GM18519 (cell line): Measurements from ENCODE around the gene IVL.
A peak's percentile ranks its signal among the peaks of the same experiment; 100 is the strongest.

ENCODE experiments used
- ATAC-seq: cut with Tn5 transposase; IDR thresholded peaks from one replicate; pipeline ENCODE4 v1.9.1; 2021; ENCODE audit warnings: mild to moderate bottlenecking, moderate library complexity; ENCODE audit not compliant: unreplicated experiment, low FRiP score

The IVL gene, protein sequence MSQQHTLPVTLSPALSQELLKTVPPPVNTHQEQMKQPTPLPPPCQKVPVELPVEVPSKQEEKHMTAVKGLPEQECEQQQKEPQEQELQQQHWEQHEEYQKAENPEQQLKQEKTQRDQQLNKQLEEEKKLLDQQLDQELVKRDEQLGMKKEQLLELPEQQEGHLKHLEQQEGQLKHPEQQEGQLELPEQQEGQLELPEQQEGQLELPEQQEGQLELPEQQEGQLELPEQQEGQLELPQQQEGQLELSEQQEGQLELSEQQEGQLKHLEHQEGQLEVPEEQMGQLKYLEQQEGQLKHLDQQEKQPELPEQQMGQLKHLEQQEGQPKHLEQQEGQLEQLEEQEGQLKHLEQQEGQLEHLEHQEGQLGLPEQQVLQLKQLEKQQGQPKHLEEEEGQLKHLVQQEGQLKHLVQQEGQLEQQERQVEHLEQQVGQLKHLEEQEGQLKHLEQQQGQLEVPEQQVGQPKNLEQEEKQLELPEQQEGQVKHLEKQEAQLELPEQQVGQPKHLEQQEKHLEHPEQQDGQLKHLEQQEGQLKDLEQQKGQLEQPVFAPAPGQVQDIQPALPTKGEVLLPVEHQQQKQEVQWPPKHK

GRCh38 chr1:152907686-152908601 is at the start of gene IVL:
Gene IVL, plus strand, starts transcription at chr1:152908546. Its CDS starts 1,252 bp downstream, at chr1:152909798.
- ATAC-seq: no peak

GRCh38 chr1:152859696-152860095 is 48.6 kb upstream of the IVL start, which contains the start of gene LCE7A:
Gene LCE7A, plus strand, starts transcription at chr1:152859996. Its CDS starts 702 bp downstream, at chr1:152860698.
- no peak for ATAC-seq

DNA sequence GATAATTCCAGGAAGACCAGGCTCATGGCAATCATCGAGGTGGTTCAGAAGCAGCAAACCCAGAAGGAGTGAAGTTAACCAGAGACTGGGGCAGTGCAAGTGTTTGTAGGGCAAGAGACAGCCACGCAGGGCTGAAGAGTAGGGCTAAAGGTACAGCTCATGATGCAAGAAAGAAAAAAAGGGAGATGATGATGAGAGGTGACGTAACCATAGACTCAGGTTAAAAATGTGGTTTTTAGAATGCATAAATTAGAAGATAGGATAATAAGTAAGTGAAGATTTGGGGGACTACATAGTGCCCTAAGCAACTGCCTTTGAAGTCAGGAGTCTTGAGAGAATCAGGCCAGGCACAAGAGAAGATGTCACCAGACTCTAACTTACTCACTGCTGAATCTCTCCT is 48.2 kb upstream of the IVL start:
- ATAC-seq: no peak

GRCh38 chr1:152861374-152861773 is 47.0 kb upstream of the IVL start:
- no peak for ATAC-seq

DNA sequence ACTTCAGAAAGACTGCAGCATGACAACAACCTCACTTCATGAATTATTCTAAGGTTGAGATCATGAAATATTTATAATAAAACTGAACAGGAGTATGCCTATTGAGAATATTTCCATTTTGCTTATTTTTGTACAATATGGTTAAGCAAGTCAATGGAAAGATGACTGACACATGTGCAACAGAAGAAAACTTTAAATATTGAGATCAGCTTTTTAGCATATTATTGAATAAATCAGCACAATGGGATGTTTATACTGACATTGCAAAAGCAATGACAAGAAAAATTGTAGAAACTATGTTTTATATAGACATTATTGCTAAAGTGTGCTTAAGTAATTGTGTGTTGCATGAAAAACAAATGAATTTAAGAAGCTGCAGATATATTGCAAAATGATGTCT is 43.9 kb upstream of the IVL start:
- no peak for ATAC-seq

DNA sequence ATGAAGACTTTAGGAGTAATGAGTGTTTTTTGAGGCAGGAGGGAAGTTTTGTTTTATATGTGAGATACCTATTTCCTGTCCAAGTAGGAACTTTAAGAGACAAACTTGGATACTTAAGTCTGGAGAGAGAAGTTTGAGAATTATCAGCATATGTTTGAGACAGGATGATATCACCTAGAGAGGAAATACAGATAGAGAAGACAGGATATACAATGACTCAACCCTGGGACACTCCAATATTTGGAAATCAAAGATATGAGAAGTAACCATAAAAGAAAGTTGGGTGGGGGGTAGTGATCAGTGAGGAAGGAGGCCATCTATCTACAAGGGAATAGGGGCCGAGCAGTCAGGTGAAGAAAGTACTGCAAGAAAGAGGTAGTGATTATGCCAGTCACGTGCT is 42.0 kb upstream of the IVL start:
- no peak for ATAC-seq

GRCh38 chr1:152869808-152870419 is 38.4 kb upstream of the IVL start:
- no peak for ATAC-seq

DNA sequence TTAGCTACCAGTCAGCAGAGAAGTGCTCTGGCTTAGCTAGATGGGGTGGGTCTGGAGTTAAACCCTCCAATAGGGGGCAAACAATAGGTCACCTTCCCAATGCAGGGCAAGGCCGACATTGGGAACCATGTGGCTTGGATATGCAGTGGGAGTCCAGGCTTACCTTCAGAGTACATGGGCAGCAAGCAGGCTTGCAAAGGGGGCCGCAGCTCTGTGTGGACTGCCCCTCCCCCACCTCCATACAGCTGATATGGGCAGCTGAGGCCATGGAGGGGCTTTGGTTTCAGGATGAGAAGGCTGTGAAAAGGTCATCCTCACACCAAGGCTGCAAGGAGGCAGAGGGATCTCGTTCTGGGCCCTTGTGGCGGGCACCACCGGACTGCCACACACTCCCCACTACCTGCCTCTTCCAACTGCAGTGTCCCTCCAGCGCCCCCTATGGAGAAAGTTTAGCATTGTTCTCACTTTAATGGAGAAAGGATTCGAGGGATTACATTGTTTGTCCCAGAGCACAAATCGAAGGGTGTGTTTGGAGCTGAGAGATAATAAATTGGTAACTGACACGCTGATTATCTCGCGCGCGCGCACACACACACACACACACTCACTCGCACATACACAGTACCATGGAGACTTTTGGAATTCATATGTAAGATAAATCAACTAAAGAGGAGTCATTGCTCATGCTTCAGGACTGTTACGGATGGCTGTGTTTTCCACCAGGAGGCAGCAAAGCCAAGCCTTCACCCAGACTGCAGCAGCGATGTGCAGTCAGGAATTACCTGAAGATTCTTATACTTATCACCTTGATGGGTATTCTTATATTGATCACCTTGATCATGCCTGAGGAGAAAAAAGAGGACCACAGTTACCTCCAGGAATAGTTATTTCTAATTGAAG is 37.3 kb upstream of the IVL start:
- no peak for ATAC-seq

DNA sequence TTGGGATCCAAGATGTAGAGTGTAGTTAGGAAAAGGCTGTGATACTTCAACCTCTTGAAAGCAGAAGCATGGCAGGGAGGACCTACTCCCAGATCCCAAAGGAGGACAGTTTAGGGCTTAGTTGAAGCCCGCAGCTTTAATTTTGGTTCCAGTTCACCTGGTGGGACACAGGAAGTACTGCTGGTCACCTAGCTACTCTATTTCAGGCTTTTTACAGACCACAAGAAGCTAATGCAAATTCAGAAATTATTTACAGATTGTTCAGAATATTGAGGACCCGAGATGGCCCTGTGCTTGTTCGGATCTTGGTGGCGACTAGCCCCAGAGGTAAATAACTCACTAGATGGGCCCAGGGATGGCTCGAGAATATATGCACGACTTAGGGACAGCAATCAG is 36.6 kb upstream of the IVL start:
- ATAC-seq: no peak

GRCh38 chr1:152873495-152873894 is 34.9 kb upstream of the IVL start:
- no peak for ATAC-seq

GRCh38 chr1:152876827-152877226 is 31.5 kb upstream of the IVL start:
- no peak for ATAC-seq

DNA sequence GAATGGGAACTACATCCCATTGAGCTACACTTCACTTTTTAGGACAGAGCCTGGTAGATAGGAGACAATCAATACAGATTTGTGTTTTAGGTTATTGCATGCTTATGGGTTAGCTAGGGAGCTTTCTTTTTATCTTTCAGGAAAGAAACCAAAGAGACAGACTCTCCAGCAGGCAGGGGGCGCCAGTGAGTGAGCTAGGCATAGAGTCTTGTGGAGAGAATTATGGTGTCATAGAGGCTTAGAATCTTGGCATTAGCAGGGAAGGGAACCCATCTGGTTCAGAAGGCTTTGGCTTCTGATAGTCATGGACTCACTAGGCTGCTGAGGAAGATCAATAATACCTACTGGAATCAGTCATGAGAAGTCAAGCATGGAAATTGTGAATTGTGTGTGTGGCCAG is 30.3 kb upstream of the IVL start, which contains the start of gene SMCP:
SMCP (plus strand) TSS at position 281 of the 400 bp plus-strand sequence. CDS start 6,101 bp downstream, outside the sequence.
- ATAC-seq: no peak

DNA sequence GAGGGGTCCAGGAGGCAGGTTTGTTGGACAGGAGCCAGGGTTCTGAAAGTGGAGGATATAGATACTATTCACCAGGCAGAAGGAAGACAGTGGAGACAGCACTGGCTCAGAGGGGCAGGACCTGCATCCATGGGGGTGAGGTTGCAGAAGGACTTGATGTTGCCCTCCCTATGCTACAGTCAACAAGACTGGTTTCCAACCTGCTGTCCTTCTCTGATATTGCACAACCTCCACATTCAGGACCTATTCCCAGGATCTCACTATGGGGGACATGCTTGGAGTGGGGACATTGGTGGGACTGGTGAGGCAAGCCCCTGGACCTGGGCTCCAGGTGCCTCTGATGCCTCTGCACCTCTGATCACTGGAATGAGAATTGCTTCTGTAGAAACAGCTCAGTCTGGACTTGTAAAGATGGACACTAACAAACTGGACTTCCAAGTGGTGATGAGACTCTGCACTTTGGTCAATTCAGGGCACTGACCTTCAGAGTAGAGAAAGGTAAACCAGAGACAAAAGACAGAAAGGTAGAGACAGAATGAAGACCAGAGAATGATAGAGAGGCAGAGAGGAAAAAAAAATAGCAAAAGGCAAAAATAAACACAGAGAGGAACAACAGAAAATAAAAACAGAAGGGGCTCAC is 28.7 kb upstream of the IVL start:
- no peak for ATAC-seq

DNA sequence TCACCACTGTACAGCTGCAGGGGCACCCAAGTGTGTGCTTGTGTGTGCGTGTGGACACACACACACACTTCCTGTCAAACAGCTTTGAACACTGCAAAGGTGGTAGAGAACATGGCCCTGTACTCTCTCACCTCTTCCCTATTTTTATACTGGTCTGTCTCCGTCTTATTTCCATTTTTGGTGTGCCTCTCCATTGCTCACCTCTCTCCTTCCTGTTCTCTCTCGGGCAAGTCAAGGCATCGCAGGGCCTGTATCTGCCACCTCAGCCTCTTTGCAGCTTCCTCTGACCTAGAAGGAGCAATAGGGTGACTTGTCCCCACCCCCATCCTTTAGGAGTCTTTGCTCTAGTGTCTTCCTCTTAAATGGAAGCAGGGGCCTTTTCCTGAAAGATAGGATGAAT is 28.0 kb upstream of the IVL start:
- no peak for ATAC-seq

DNA sequence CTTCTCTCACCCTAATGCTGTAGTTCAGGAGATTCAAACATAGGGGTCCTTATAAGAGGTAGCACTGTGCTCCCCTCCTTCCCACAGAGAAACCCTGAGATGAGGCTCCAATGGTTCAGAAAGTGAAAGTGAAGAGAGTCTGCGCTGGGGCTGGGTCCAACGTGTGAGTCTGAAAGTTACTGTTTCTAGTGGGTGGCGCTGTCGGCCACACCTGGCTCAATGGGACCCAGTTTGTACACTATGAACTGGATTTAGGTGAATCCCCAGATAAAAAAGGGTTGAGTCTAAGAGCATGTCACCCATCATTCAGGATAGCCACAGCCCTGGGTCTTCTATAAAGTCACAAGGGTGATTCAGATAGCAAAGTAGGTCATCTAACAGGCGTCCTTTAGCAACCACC is 27.4 kb upstream of the IVL start:
- ATAC-seq: peak; percentile 46

DNA sequence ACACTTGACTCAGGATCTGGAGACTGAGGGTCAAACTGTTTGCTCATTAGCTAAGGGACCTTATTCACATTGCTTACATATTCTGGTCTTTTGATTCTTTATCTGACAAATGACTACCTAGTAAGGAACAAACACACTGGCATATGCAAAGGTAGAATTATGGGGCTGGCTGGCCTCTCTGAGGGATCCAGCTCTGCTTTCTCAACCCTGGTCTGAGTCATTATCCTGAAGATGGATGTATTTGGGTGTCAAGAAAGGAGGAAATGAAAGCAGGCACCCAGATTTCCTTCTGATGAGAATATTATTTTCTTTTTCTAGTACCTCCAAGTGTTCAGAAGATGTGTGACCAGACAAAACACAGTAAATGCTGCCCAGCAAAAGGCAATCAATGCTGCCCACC is 24.3 kb upstream of the IVL start:
- no peak for ATAC-seq

DNA sequence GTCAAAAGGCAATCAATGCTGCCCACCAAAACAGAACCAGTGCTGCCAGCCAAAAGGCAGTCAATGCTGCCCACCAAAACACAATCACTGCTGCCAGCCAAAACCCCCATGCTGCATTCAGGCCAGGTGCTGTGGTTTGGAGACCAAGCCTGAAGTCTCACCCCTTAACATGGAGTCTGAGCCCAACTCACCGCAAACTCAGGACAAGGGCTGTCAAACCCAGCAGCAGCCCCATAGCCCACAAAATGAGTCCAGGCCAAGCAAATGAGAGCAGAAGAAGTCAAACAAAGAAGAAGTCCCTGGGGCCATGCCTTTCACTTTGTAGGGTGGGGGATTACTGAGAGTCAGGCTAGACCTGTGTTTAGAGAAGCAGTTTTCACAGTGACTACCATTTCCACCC is 23.8 kb upstream of the IVL start:
- ATAC-seq: no peak

GRCh38 chr1:152884966-152885624 is 23.3 kb upstream of the IVL start:
- no peak for ATAC-seq

GRCh38 chr1:152886085-152886484 is 22.3 kb upstream of the IVL start:
- no peak for ATAC-seq
